Spleen (tissue), 7 donors: ENCODE measurements around the gene SLC4A9.

Experiments
- POLR2A ChIP-seq, 3 donors: fragments of 450-650 bp; IDR thresholded peaks; one replicate each; pipeline ENCODE4 v1.5.1; 2017; ENCODE audit warnings: antibody characterized with exemption in 3 of 3, mild to moderate bottlenecking in 1 of 3
- TF ChIP-seq, protein P1 (sequence below), 11 experiments: fragments of 200-600 bp in 7 of 11; fragments of 450-650 bp in 4 of 11; sonication (generic) in 4 of 11; IDR thresholded peaks in 8 of 11; conservative IDR thresholded peaks in 3 of 11; 1 replicate in 7 of 11; 2 replicates in 4 of 11; pipeline versions ENCODE4 v1.4.0 to v1.8.0; 2016 to 2021; ENCODE audit warnings: antibody characterized with exemption in 11 of 11, inconsistent platforms in 4 of 11, mild to moderate bottlenecking in 1 of 11
- donor health status: DM: no; HTN: no; CAD: no; lungs with moderate emphysema.
- donor health status: DM: no; HTN: no; CAD: no.
- donor health status: DM: no; HTN: no; CAD: no.

DNA sequence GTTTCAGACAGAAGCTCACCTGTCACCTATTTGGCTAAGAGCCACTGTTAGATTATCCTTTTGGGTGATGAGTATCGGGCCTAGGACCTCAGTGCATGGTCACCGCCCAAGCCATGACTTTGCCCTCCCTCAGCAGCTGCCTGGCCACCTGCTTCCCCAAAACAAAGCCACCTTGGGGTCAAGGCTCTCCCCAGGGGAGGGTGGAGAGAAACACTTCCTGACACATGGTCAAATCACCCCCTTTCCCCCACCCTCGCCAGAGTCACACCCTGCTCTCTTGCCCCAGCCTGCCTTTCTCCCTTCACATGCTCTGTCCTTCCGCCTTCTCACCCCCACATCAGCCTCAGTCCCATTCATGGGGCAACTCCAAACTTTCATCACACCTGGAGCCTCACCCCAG, 11.9 kb upstream of the SLC4A9 start:
- TF ChIP-seq, protein P1, sequence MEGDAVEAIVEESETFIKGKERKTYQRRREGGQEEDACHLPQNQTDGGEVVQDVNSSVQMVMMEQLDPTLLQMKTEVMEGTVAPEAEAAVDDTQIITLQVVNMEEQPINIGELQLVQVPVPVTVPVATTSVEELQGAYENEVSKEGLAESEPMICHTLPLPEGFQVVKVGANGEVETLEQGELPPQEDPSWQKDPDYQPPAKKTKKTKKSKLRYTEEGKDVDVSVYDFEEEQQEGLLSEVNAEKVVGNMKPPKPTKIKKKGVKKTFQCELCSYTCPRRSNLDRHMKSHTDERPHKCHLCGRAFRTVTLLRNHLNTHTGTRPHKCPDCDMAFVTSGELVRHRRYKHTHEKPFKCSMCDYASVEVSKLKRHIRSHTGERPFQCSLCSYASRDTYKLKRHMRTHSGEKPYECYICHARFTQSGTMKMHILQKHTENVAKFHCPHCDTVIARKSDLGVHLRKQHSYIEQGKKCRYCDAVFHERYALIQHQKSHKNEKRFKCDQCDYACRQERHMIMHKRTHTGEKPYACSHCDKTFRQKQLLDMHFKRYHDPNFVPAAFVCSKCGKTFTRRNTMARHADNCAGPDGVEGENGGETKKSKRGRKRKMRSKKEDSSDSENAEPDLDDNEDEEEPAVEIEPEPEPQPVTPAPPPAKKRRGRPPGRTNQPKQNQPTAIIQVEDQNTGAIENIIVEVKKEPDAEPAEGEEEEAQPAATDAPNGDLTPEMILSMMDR (IDR thresholded peaks at IDR 0.05 in 8 of 11, conservative IDR thresholded peaks at IDR 0.05 in 3 of 11), result no peak
- TF ChIP-seq POLR2A (IDR thresholded peaks at IDR 0.05), result no peak
